OCI-LY1 (cell line): ENCODE results near the gene SEPTIN8.

Experiments used
- CTCF ChIP-seq: fragments of 200-600 bp; sonication (generic), shearing (Covaris generic); IDR thresholded peaks from 2 replicates; pipeline ENCODE4 v1.5.1; 2017; ENCODE audit warnings: mild to moderate bottlenecking, antibody characterized with exemption, low read length, moderate library complexity, mixed read lengths
- EZH2 ChIP-seq: fragments of 200-600 bp; sonication (generic), shearing (Covaris generic); IDR thresholded peaks from 2 replicates; pipeline ENCODE4 v1.8.0; 2017; ENCODE audit warnings: borderline replicate concordance, mixed run types, mild to moderate bottlenecking, antibody characterized with exemption, low read length, moderate library complexity, mixed read lengths

- TF ChIP-seq EZH2 (no peak), CTCF (no peak)
These were observed 48.9 kb upstream of the SEPTIN8 start for GRCh38 chr5:132825834-132826391.
